OCI-M2 (cell line): ENCODE results near the gene SPRR2G.
"Not testable (repeated sequence)": the region's sequence is repeated elsewhere in the genome, so short reads cannot be mapped to it uniquely, and the experiment has no call there.

Experiments
- DNase-seq: peaks from one replicate; lab custom pipeline; 2025; ENCODE audit not compliant: unreplicated experiment; lab: John Stamatoyannopoulos, UW

Gene SPRR2G

GRCh38 chr1:153115264-153115663 lies 35.4 kb downstream of the SPRR2G start:
- not testable (repeated sequence) for DNase-seq

GRCh38 chr1:153113416-153113815 lies 37.3 kb downstream of the SPRR2G start, which contains the start of gene SPRR2F:
SPRR2F (minus strand) TSS chr1:153113516; CDS start chr1:153112733, 783 bp downstream.
- DNase-seq, result no peak

GRCh38 chr1:153112454-153112853 lies 38.2 kb downstream of the SPRR2G start:
- not testable (repeated sequence) for DNase-seq

GRCh38 chr1:153100245-153100644 lies 50.4 kb downstream of the SPRR2G start:
- DNase-seq, result no peak
